Hepatocyte (in vitro differentiated cells): ENCODE data around the gene LGALS9C. TPM values are rescaled to one million over a fixed set of nuclear protein-coding genes. Genes with fewer than 3 reads are reported as not detected.
A peak's percentile ranks its signal among the peaks of the same experiment; 100 is the strongest.
"Not testable (repeated sequence)": the region's sequence is repeated elsewhere in the genome, so short reads cannot be mapped to it uniquely, and the experiment has no call there.

ENCODE experiments used
- DNase-seq: peaks from one replicate; pipeline ENCODE4 v3.0.0-alpha.2; 2016; ENCODE audit warnings: low spot score
- H2AFZ ChIP-seq: fragments of 200-600 bp; sonication (generic); 2 replicates; pipeline ENCODE4 v1.6.0; 2016; ENCODE audit warnings: antibody characterized with exemption, mild to moderate bottlenecking
- H3K27ac ChIP-seq: fragments of 200-600 bp; sonication (generic); 2 replicates; pipeline ENCODE4 v1.5.1; 2016; ENCODE audit warnings: mild to moderate bottlenecking
- H3K27me3 ChIP-seq: fragments of 200-600 bp; sonication (generic); 2 replicates; pipeline ENCODE4 v1.6.1; 2016
- H3K36me3 ChIP-seq: fragments of 200-600 bp; sonication (generic); replicated peaks from 2 replicates; pipeline ENCODE4 v1.5.1; 2016; ENCODE audit warnings: low read depth; ENCODE audit not compliant: insufficient read depth
- H3K4me1 ChIP-seq: fragments of 200-600 bp; sonication (generic); 2 replicates; pipeline ENCODE4 v1.5.1; 2016; ENCODE audit warnings: mild to moderate bottlenecking, moderate library complexity; ENCODE audit not compliant: insufficient read depth
- H3K4me2 ChIP-seq: fragments of 200-600 bp; sonication (generic); 2 replicates; pipeline ENCODE4 v1.6.0; 2016
- H3K4me3 ChIP-seq: fragments of 200-600 bp; sonication (generic); 2 replicates; pipeline ENCODE4 v1.5.1; 2016; ENCODE audit warnings: mild to moderate bottlenecking
- H3K79me2 ChIP-seq: fragments of 200-600 bp; sonication (generic); 2 replicates; pipeline ENCODE4 v1.6.0; 2017; ENCODE audit warnings: mild to moderate bottlenecking
- H3K9me2 ChIP-seq: fragments of 200-600 bp; sonication (generic); replicated peaks from 2 replicates; pipeline ENCODE4 v1.6.0; 2017; ENCODE audit warnings: mild to moderate bottlenecking; ENCODE audit not compliant: insufficient read depth
- H3K9me3 ChIP-seq: fragments of 200-600 bp; sonication (generic); 2 replicates; pipeline ENCODE4 v1.5.1; 2016; ENCODE audit warnings: low read depth, mild to moderate bottlenecking
- H4K20me1 ChIP-seq: fragments of 200-600 bp; sonication (generic); 2 replicates; pipeline ENCODE4 v1.6.0; 2016; ENCODE audit warnings: mild to moderate bottlenecking; ENCODE audit not compliant: insufficient read depth, poor library complexity, severe bottlenecking
- WGBS: methylation state at CpG from one replicate; pipeline ENCODE4 v1.1.6; 2016; ENCODE audit warnings: low lambda C conversion rate; ENCODE audit errors: missing lambda C conversion rate; 5-methylcytosine and 5-hydroxymethylcytosine counted together
- polyA plus RNA-seq: library from polyadenylated mRNA; unstranded; fragments of >200 nt; fragmentation: Nextera tagmentation; extraction: Ambion mirVana; gene quantifications from 2 replicates; pipeline ENCODE4 v1.2.1, GENCODE V29; 2016
- total RNA-seq: library from RNA; depleted of rRNA; stranded (reverse); fragments of >200 nt; gene quantifications from 2 replicates; pipeline ENCODE4 v1.2.3, GENCODE V29; 2014

Gene LGALS9C
- total and polyA plus RNA-seq, 2 experiments from 2014 or later, result not detected

DNA sequence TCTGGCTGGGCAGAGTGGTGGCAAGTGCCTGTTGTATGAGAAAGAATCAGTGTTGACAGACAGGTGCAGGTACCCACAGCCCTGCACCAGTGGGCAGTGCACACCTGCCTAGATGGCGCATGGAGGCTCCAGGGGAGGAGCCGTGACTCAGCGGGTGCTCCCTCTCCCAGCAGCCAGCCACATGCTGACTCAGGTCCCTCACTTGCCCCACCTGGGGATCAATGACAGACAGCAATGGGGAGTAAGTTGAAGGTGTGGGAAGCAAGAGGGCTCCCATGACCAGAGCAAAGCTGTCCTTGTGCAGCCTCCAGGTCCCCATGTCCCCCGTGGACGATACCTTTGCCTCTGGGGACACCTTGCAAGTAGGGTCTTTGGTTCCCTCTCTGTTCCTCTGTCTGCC is 24.6 kb upstream of the LGALS9C start:
- not testable (repeated sequence) for H3K4me1 ChIP-seq, DNase-seq
- 88% methylated on average over 2 of the region's 5 CpGs for WGBS

DNA sequence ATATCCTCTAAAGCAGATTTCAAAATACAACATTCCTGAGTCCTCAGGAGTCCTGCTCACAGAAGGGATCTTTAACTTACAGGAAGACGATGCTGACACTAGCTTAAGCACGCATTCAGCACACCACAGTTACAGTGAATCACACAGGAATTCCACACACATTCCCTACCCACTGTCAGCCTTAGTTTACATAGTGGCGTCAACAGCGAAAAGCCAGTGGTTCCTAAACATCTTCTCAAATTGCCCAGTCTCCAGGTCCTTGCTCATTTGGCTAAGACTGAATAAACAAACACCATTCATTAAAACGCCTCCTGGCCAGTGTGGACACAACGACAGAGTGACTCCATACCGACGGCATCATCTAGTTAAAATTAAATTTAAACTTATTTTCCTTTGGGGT is 17.6 kb upstream of the LGALS9C start:
- not testable (repeated sequence) for H3K4me2 ChIP-seq, H3K27me3 ChIP-seq, H3K4me3 ChIP-seq, H3K79me2 ChIP-seq, H3K9me3 ChIP-seq, H3K4me1 ChIP-seq, H2AFZ ChIP-seq, H3K27ac ChIP-seq, H3K9me2 ChIP-seq, H3K36me3 ChIP-seq, H4K20me1 ChIP-seq, DNase-seq
- WGBS, result 3% methylated on average over 8 of the region's 8 CpGs

More for the DNA sequence above, 24.6 kb upstream of the LGALS9C start:
- not testable (repeated sequence) for H3K36me3 ChIP-seq, H3K9me2 ChIP-seq, H4K20me1 ChIP-seq, H2AFZ ChIP-seq, H3K27ac ChIP-seq, H3K4me2 ChIP-seq, H3K4me3 ChIP-seq, H3K79me2 ChIP-seq, H3K27me3 ChIP-seq, H3K9me3 ChIP-seq

DNA sequence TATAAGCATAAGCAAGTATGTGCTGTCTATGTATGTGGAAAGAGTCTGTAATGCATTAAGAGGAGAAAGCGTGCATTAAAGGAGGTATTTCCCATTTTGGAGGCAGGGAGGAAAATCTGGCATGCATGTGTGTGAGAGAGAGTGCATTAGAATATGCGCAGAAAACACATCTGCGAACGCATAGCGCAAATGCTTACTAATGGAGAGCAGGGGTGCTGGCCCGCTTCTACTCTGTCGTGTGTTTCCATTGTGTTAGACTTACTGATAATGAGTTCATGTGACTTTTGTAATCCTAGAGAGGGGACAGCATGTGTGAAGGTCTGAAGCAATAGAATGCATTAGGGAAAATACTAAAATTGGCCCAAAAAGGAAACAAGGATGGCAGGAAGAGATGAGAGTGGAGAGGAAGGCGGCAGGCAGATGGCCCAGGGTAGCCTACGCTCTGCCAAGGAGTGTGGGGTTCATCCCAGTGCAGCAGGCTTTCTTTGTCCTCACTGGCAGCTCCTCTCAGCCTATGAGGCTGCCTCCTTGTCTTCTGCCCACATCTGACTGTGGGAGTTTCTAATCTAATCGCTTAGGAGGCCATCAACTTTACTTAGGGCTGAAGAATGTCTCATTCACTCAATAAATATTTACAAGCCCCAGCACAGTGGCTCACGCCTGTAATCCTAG is 12.6 kb upstream of the LGALS9C start:
- H4K20me1 ChIP-seq, H3K9me2 ChIP-seq, H3K36me3 ChIP-seq, H3K9me3 ChIP-seq, H3K4me1 ChIP-seq, H3K4me2 ChIP-seq, H2AFZ ChIP-seq, H3K4me3 ChIP-seq, H3K27ac ChIP-seq, H3K79me2 ChIP-seq, H3K27me3 ChIP-seq: not testable (repeated sequence)
- peak; percentile 4 for DNase-seq
- WGBS, result 43% methylated on average over 9 of the region's 11 CpGs

DNA sequence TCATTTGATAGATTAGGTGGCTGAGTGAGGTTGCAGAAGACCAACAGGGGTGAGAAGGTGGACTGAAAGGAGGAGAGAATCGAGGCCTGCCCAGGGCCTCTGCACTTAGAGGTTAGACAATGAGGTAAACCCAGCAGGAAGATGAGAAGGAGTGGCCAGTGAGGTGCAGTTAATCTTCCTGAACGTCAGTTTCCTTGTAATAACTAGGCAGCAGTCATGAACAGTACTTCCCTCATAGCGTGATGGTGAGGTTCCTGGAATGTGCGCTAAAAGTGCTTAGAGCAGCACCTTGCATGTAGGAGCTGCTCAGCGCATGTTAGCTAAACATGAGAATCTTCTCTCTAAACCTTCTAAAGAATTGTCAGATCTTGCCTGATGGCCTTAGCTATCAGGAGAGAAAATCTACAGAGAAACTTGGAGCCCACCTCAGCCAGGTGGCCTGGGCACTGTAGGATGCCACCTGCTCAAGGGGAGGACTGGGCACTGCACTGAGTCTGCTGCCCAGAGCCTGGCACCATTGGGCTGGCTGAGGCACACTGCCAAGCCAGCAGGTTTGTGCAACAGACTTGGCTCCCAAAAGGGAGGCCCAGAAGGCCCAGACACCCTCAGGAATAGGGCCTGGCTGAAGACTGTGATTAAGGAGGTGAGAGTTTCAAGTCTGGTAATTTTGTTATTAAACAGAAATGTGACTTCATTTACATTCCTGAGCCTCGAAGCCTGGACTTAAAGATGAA is 10.2 kb upstream of the LGALS9C start:
- not testable (repeated sequence) for H3K4me3 ChIP-seq, H3K79me2 ChIP-seq, H2AFZ ChIP-seq, H4K20me1 ChIP-seq, H3K27me3 ChIP-seq, H3K36me3 ChIP-seq, H3K9me3 ChIP-seq, DNase-seq, H3K9me2 ChIP-seq, H3K4me1 ChIP-seq, H3K27ac ChIP-seq, H3K4me2 ChIP-seq
- WGBS, result 67% methylated on average over 1 of the region's 6 CpGs

DNA sequence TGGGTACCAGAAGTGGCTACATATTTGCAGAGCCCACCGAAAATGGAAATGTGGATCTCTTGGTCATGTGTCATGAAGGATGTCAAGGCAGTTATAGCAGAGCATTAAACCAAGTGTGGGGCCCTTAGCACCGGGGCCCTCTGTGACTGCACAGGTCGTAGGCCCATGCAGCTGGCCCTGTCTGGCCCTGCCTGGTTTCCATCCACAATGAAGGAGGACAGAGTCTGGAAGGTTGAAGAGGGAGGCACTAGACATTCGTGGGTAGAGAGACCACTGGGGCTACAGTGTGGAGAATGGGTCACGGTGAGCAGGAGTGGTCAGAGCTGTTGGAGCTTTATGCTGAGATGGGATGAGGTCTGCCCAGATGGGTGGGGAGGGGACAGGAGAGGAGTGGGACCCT is 9.6 kb upstream of the LGALS9C start:
- not testable (repeated sequence) for H3K4me1 ChIP-seq, H3K79me2 ChIP-seq, H3K36me3 ChIP-seq, H2AFZ ChIP-seq, H3K9me2 ChIP-seq, H3K4me3 ChIP-seq, H3K27me3 ChIP-seq, H3K27ac ChIP-seq, H3K9me3 ChIP-seq, H3K4me2 ChIP-seq, H4K20me1 ChIP-seq, DNase-seq
- 79% methylated on average over 2 of the region's 5 CpGs for WGBS

DNA sequence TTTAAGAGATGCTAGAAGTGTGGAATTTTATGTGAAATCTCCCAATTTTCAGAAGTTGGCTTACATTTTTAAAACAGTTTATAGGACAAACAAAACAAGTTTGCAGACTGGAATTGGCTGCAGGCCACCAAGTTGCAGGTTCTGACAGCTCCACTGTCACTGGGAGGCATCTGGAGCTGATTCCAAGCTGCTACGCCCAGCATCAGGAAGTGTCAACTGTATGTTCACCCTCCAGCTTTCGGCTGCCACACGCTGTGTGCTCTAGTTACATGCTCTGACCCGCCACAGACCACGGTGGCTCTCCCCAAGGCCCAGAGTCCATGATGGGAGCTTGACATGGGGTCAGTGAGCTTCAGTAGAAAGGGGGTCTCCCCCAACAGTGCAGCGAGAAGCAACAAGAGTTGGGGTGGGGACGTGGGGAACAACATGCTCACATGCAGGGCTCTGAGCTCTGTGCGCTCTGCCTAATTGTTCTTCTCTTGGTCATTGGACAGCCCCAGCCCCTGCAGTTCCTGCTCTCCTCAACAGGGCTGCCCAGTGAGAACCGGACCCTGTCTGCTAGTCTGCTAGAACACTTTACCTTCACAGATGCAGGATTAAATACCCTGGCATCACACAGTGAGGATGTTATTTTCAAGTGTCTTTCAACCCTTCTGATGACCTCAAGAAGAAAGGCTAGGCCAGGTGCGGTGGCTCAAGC is 8.0 kb upstream of the LGALS9C start:
- H3K79me2 ChIP-seq, H3K4me1 ChIP-seq, H3K9me2 ChIP-seq, H3K4me2 ChIP-seq, H3K36me3 ChIP-seq, H3K9me3 ChIP-seq, H4K20me1 ChIP-seq, H3K27ac ChIP-seq, DNase-seq, H2AFZ ChIP-seq, H3K4me3 ChIP-seq, H3K27me3 ChIP-seq: not testable (repeated sequence)
- WGBS, result 60% methylated on average over 7 of the region's 10 CpGs

DNA sequence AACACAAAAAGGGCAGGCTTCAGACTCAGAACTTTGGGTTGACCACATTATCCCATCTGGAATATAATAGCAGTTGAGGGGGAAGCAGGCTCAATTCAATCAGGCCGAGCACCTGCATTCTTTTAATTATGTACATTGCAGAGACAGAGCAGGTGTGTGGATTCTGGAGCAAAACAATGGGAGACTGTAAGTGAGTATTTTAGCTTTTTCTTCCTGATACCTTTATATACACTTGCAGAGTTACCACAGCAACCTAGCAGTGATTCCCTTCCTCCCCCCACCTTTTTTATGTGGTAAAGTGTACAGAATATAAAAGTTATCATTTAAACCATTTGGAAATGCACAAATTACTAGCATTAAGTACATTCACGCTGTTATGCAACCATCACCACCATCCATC is 6.8 kb upstream of the LGALS9C start:
- H3K36me3 ChIP-seq, DNase-seq, H3K9me2 ChIP-seq, H3K27me3 ChIP-seq, H3K79me2 ChIP-seq, H3K4me3 ChIP-seq, H3K27ac ChIP-seq, H3K9me3 ChIP-seq, H3K4me2 ChIP-seq, H3K4me1 ChIP-seq, H2AFZ ChIP-seq, H4K20me1 ChIP-seq: not testable (repeated sequence)
- 77% methylated on average over 2 of the region's 2 CpGs for WGBS

DNA sequence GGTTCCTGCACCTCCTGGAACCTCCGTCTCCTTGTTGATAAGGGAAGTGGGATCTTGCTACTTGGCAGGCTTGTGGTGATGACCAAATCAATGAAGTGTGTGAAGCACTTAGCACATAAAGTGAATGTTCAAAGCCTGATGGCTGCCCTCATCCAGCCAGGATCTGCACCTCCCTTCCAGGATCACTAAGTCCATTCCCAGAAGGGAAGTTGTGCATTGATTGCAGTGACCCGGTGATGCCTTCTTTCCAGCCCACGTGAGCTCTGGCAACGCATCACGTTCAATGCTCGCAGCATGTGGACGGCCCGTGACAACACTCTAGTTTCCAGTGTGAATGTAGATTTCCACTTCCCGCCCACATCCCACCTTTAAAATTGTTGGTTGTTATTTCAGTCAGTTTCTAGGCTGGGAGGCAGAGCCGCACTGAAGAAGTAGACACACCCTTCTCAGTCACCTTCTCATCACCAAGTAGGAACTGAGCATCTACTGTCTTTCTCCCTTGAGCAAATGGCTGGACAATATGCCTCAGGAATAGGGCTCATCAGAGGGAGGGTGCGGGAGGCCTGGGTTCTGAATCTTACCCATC is 6.2 kb upstream of the LGALS9C start:
- DNase-seq, H3K27ac ChIP-seq, H3K36me3 ChIP-seq, H3K4me3 ChIP-seq, H4K20me1 ChIP-seq, H2AFZ ChIP-seq, H3K9me2 ChIP-seq, H3K9me3 ChIP-seq, H3K4me1 ChIP-seq, H3K79me2 ChIP-seq, H3K27me3 ChIP-seq, H3K4me2 ChIP-seq: not testable (repeated sequence)
- WGBS, result 100% methylated on average over 2 of the region's 11 CpGs
